ENCODE results near the gene FBXO21. TPM values are rescaled to one million over a fixed set of nuclear protein-coding genes. Genes with fewer than 3 reads are reported as not detected.

FBXO21 gene
- total RNA-seq, 5 donors from 2014 or later (not counting 1 experiment from before 2014, with no cell fraction given), result 47.7 to 58.1 (median 54.2) TPM

- H3K27me3 ChIP-seq (replicated peaks in 1 of 2; ENCODE audit: control insufficient read depth in 2 of 2, extremely low read depth in 1 of 2, insufficient read depth in 2 of 2, low read length in 1 of 2), result no peaks in the 10 kb centered on the region
- WGBS (ENCODE audit: insufficient coverage), result 96% methylated on average over 5 of the region's 7 CpGs
- H3K4me1 ChIP-seq (ENCODE audit: control insufficient read depth in 1 of 2, extremely low read depth in 1 of 2, insufficient read depth in 2 of 2, low read length in 2 of 2), result peaks cover 0 to 3% of the 10 kb centered on the region in 2 experiments
- Mint-ChIP-seq H3K36me3 (peaks cover 53% of the 10 kb centered on the region), H3K9me3 (no peaks in the 10 kb centered on the region), H3K4me1 (peaks cover 14 to 32% (median 30%) of the 10 kb centered on the region in 3 donors), H3K27ac (no peak overlapping the region), H3K27me3 (no peaks in the 10 kb centered on the region), H3K4me3 (no peak overlapping the region)
- ATAC-seq (replicated peaks in 1 of 4) (no peak), DNase-seq (no peak)
- peaks cover 10 to 67% of the 10 kb centered on the region in 2 donors for H3K36me3 ChIP-seq (ENCODE audit: control insufficient read depth in 2 of 2, extremely low read depth in 1 of 2, insufficient read depth in 1 of 2, low read length in 1 of 2)
- no peaks in the 10 kb centered on the region for H3K9me3 ChIP-seq
- no peak overlapping the region for H3K27ac ChIP-seq (ENCODE audit: low read length)
- POLR2A ChIA-PET, result no interaction called here
- CTCF ChIA-PET, result interaction anchor here in 1 of 2 donors (1.1 kb wide), 1 partner anchor 441 kb away, joined by 3 read pairs; no protein-coding TSS in a partner anchor
- no peak overlapping the region for H3K4me3 ChIP-seq (ENCODE audit: control insufficient read depth in 1 of 2, extremely low read depth in 1 of 2, low read length in 1 of 2)
Measured at GRCh38 chr12:117149431-117149830, 40.8 kb downstream of the FBXO21 start.

GRCh38 chr12:117148642-117149041, 41.6 kb downstream of the FBXO21 start:
- WGBS (ENCODE audit: insufficient coverage), result 96% methylated on average over 4 of the region's 6 CpGs
- Mint-ChIP-seq H3K4me1 (peaks cover 14 to 32% (median 30%) of the 10 kb centered on the region in 3 donors), H3K27me3 (no peaks in the 10 kb centered on the region), H3K27ac (peak overlapping the region in 1 of 2 donors; percentile 16), H3K4me3 (no peak overlapping the region), H3K36me3 (peaks cover 54% of the 10 kb centered on the region), H3K9me3 (no peaks in the 10 kb centered on the region)
- POLR2A ChIA-PET, result no interaction called here
- no peak for ATAC-seq (replicated peaks in 1 of 4)
- Histone ChIP-seq H3K36me3 (ENCODE audit: control insufficient read depth in 2 of 2, extremely low read depth in 1 of 2, insufficient read depth in 1 of 2, low read length in 1 of 2) (peaks cover 7 to 66% of the 10 kb centered on the region in 2 donors), H3K27me3 (replicated peaks in 1 of 2; ENCODE audit: control insufficient read depth in 2 of 2, extremely low read depth in 1 of 2, insufficient read depth in 2 of 2, low read length in 1 of 2) (no peaks in the 10 kb centered on the region), H3K27ac (ENCODE audit: low read length) (no peak overlapping the region), H3K9me3 (no peaks in the 10 kb centered on the region), H3K4me3 (ENCODE audit: control insufficient read depth in 1 of 2, extremely low read depth in 1 of 2, low read length in 1 of 2) (no peak overlapping the region), H3K4me1 (ENCODE audit: control insufficient read depth in 1 of 2, extremely low read depth in 1 of 2, insufficient read depth in 2 of 2, low read length in 2 of 2) (peaks cover 0 to 3% of the 10 kb centered on the region in 2 experiments)
- CTCF ChIA-PET, result interaction anchor here in 1 of 2 donors (1.1 kb wide), 1 partner anchor 440 kb away, joined by 3 read pairs; no protein-coding TSS in a partner anchor
- no peak for DNase-seq

DNA sequence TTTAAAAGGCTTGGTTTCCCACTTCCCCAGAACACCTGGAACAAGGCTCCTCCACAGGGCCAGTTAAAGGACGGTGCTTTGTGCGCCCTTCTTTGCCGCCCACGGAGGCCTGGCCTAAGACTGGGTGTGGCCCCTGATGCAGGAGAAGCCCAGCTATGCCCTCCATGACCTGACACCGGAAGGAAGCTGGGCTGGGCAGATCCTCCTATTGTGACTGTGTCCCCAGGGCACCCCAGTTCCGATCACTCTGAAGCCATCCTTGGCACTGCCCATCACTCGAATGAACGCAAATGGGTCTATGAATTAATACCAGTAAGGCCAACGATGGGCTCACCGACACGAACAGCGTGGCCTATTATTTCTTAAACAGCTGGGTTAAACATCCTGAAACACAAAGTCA, 42.6 kb downstream of the FBXO21 start:
- peaks cover 53% of the 10 kb centered on the region for H3K36me3 Mint-ChIP-seq
- no peak overlapping the region for H3K4me3 Mint-ChIP-seq
- Histone ChIP-seq H3K9me3 (no peaks in the 10 kb centered on the region), H3K27me3 (replicated peaks in 1 of 2; ENCODE audit: control insufficient read depth in 2 of 2, extremely low read depth in 1 of 2, insufficient read depth in 2 of 2, low read length in 1 of 2) (no peaks in the 10 kb centered on the region), H3K4me3 (ENCODE audit: control insufficient read depth in 1 of 2, extremely low read depth in 1 of 2, low read length in 1 of 2) (no peak overlapping the region), H3K36me3 (ENCODE audit: control insufficient read depth in 2 of 2, extremely low read depth in 1 of 2, insufficient read depth in 1 of 2, low read length in 1 of 2) (peaks cover 7 to 67% of the 10 kb centered on the region in 2 donors), H3K27ac (ENCODE audit: low read length) (no peak overlapping the region), H3K4me1 (ENCODE audit: control insufficient read depth in 1 of 2, extremely low read depth in 1 of 2, insufficient read depth in 2 of 2, low read length in 2 of 2) (peaks cover 0 to 3% of the 10 kb centered on the region in 2 experiments)
- ChIA-PET POLR2A (no interaction called here), CTCF (no interaction called here)
- H3K4me1 Mint-ChIP-seq, result peaks cover 5 to 23% (median 21%) of the 10 kb centered on the region in 3 donors
- ATAC-seq (replicated peaks in 1 of 4), result no peak
- H3K27me3 Mint-ChIP-seq, result no peaks in the 10 kb centered on the region
- no peak overlapping the region for H3K27ac Mint-ChIP-seq
- 97% methylated on average over 12 of the region's 12 CpGs for WGBS (ENCODE audit: insufficient coverage)
- no peaks in the 10 kb centered on the region for H3K9me3 Mint-ChIP-seq
- DNase-seq, result no peak

- H3K36me3 Mint-ChIP-seq, result peaks cover 45% of the 10 kb centered on the region
- no peak overlapping the region for H3K4me3 ChIP-seq (ENCODE audit: control insufficient read depth in 1 of 2, extremely low read depth in 1 of 2, low read length in 1 of 2)
- H3K4me3 Mint-ChIP-seq, result no peak overlapping the region
- POLR2A ChIA-PET, result no interaction called here
- no peak for DNase-seq
- peaks cover 7 to 66% of the 10 kb centered on the region in 2 donors for H3K36me3 ChIP-seq (ENCODE audit: control insufficient read depth in 2 of 2, extremely low read depth in 1 of 2, insufficient read depth in 1 of 2, low read length in 1 of 2)
- H3K27me3 ChIP-seq (replicated peaks in 1 of 2; ENCODE audit: control insufficient read depth in 2 of 2, extremely low read depth in 1 of 2, insufficient read depth in 2 of 2, low read length in 1 of 2), result no peaks in the 10 kb centered on the region
- WGBS (ENCODE audit: insufficient coverage), result 100% methylated on average over 7 of the region's 13 CpGs
- H3K27ac Mint-ChIP-seq, result no peak overlapping the region
- H3K9me3 Mint-ChIP-seq, result no peaks in the 10 kb centered on the region
- H3K4me1 ChIP-seq (ENCODE audit: control insufficient read depth in 1 of 2, extremely low read depth in 1 of 2, insufficient read depth in 2 of 2, low read length in 2 of 2), result peaks cover 0 to 2% of the 10 kb centered on the region in 2 experiments
- no peaks in the 10 kb centered on the region for H3K27me3 Mint-ChIP-seq
- CTCF ChIA-PET, result no interaction called here
- H3K9me3 ChIP-seq, result no peaks in the 10 kb centered on the region
- H3K4me1 Mint-ChIP-seq, result peaks cover 3 to 9% (median 7%) of the 10 kb centered on the region in 3 donors
- H3K27ac ChIP-seq (ENCODE audit: low read length), result no peak overlapping the region
- no peak for ATAC-seq (replicated peaks in 1 of 4)
Measured at GRCh38 chr12:117145597-117146154, 44.6 kb downstream of the FBXO21 start.

DNA sequence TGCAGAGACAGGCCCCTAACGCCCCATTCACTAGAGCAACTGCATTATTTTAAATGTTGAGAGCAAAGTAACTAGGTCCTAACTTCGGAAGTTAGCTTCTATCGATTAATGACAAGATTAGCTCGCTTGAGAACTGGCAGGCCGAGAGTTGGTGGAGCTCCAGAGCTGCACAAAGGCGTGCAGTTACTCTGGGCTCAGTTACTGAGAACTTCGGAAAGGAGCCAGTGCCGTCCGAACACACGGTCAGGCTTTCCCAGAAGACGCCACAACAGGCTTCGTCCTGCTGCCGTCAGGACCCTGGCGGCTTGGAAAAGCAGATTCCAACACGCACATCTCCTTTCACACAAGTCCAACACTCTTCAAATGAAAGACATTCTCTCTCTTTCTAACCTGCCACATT, 45.7 kb downstream of the FBXO21 start:
- DNase-seq, result no peak
- H3K27me3 Mint-ChIP-seq, result no peaks in the 10 kb centered on the region
- no peak overlapping the region for H3K4me3 Mint-ChIP-seq
- WGBS (ENCODE audit: insufficient coverage), result over 99% methylated on average over 15 of the region's 15 CpGs
- peaks cover 4 to 58% of the 10 kb centered on the region in 2 donors for H3K36me3 ChIP-seq (ENCODE audit: control insufficient read depth in 2 of 2, extremely low read depth in 1 of 2, insufficient read depth in 1 of 2, low read length in 1 of 2)
- no peaks in the 10 kb centered on the region for H3K9me3 Mint-ChIP-seq
- ChIA-PET CTCF (interaction anchor here in 1 of 2 donors (0.5 kb wide), 1 partner anchor 866 kb away, joined by 4 read pairs; no protein-coding TSS in a partner anchor), POLR2A (no interaction called here)
- peaks cover 34% of the 10 kb centered on the region for H3K36me3 Mint-ChIP-seq
- no peaks in the 10 kb centered on the region for H3K4me1 ChIP-seq (ENCODE audit: control insufficient read depth in 1 of 2, extremely low read depth in 1 of 2, insufficient read depth in 2 of 2, low read length in 2 of 2)
- H3K27ac Mint-ChIP-seq, result peak overlapping the region in 1 of 2 donors; percentile 39
- no peak for ATAC-seq (replicated peaks in 1 of 4)
- no peaks in the 10 kb centered on the region for H3K9me3 ChIP-seq
- no peaks in the 10 kb centered on the region for H3K27me3 ChIP-seq (replicated peaks in 1 of 2; ENCODE audit: control insufficient read depth in 2 of 2, extremely low read depth in 1 of 2, insufficient read depth in 2 of 2, low read length in 1 of 2)
- H3K4me3 ChIP-seq (ENCODE audit: control insufficient read depth in 1 of 2, extremely low read depth in 1 of 2, low read length in 1 of 2), result no peak overlapping the region
- H3K4me1 Mint-ChIP-seq, result peaks cover 2 to 6% (median 4%) of the 10 kb centered on the region in 3 donors
- H3K27ac ChIP-seq (ENCODE audit: low read length), result no peak overlapping the region

GRCh38 chr12:117143008-117143532, 47.2 kb downstream of the FBXO21 start:
- ATAC-seq (replicated peaks in 1 of 4) (no peak), DNase-seq (no peak)
- ChIA-PET POLR2A (no interaction called here), CTCF (no interaction called here)
- WGBS (ENCODE audit: insufficient coverage), result 90% methylated on average over 2 of the region's 18 CpGs
- H3K9me3 ChIP-seq, result no peaks in the 10 kb centered on the region
- no peak overlapping the region for H3K4me3 Mint-ChIP-seq
- H3K4me1 Mint-ChIP-seq, result peaks cover 2 to 4% (median 4%) of the 10 kb centered on the region in 3 donors
- no peak overlapping the region for H3K27ac ChIP-seq (ENCODE audit: low read length)
- H3K36me3 Mint-ChIP-seq, result peaks cover 32% of the 10 kb centered on the region
- H3K27ac Mint-ChIP-seq, result no peak overlapping the region
- H3K27me3 Mint-ChIP-seq, result no peaks in the 10 kb centered on the region
- no peaks in the 10 kb centered on the region for H3K27me3 ChIP-seq (replicated peaks in 1 of 2; ENCODE audit: control insufficient read depth in 2 of 2, extremely low read depth in 1 of 2, insufficient read depth in 2 of 2, low read length in 1 of 2)
- no peak overlapping the region for H3K4me3 ChIP-seq (ENCODE audit: control insufficient read depth in 1 of 2, extremely low read depth in 1 of 2, low read length in 1 of 2)
- H3K9me3 Mint-ChIP-seq, result no peaks in the 10 kb centered on the region
- H3K4me1 ChIP-seq (ENCODE audit: control insufficient read depth in 1 of 2, extremely low read depth in 1 of 2, insufficient read depth in 2 of 2, low read length in 2 of 2), result no peaks in the 10 kb centered on the region
- peaks cover 3 to 45% of the 10 kb centered on the region in 2 donors for H3K36me3 ChIP-seq (ENCODE audit: control insufficient read depth in 2 of 2, extremely low read depth in 1 of 2, insufficient read depth in 1 of 2, low read length in 1 of 2)
